Activated B cell treated with CpG ODN at 0.5 μM for 24 hours (primary cell): Measurements from ENCODE around the gene CNTLN. TPM values are rescaled to one million over a fixed set of nuclear protein-coding genes. Genes with fewer than 3 reads are reported as not detected.

Source experiments
- ATAC-seq: fragments of 200-7000 bp; cut with Tn5 transposase; one replicate; pipeline ENCODE4 v1.10.0; 2021; ENCODE audit warnings: low read depth, mild to moderate bottlenecking, moderate library complexity
- CTCF ChIA-PET: fragments of 350-600 bp; sonication (Branson Sonifier 250); formaldehyde crosslinking; loops from one replicate; lab custom pipeline; 2021; ENCODE audit warnings: antibody characterized with exemption; lab: Charles Lee
- POLR2A ChIA-PET: fragments of 350-600 bp; sonication (Branson Sonifier 250); formaldehyde crosslinking; loops from one replicate; lab custom pipeline; 2021; ENCODE audit warnings: antibody characterized with exemption; lab: Charles Lee
- DNase-seq: peaks from one replicate; pipeline ENCODE4 v3.0.0; 2022
- H3K27ac Mint-ChIP-seq: one replicate; pipeline ENCODE4 v1.8.0; 2020; ENCODE audit warnings: mixed read lengths
- H3K27me3 Mint-ChIP-seq: one replicate; pipeline ENCODE4 v1.8.0; 2021; ENCODE audit warnings: mixed read lengths
- H3K36me3 Mint-ChIP-seq: one replicate; pipeline ENCODE4 v1.8.0; 2021; ENCODE audit warnings: low read depth, mixed read lengths
- H3K4me1 Mint-ChIP-seq: one replicate; pipeline ENCODE4 v1.8.0; 2021; ENCODE audit warnings: mixed read lengths
- H3K4me3 Mint-ChIP-seq: one replicate; pipeline ENCODE4 v1.8.0; 2020; ENCODE audit warnings: mild to moderate bottlenecking, mixed read lengths
- H3K9me3 Mint-ChIP-seq: one replicate; pipeline ENCODE4 v1.8.0; 2020; ENCODE audit warnings: mixed read lengths
- CTCF ChIP-seq: fragments of 200-600 bp; IDR thresholded peaks from one replicate; pipeline ENCODE4 v1.8.0; 2022; ENCODE audit warnings: antibody characterized with exemption, mild to moderate bottlenecking
- intact Hi-C: fragments of 100-400 bp; cut with micrococcal nuclease; formaldehyde crosslinking; loops from one replicate; pipeline ENCODE4 v1.15.1; 2024
- total RNA-seq: library from RNA; stranded (reverse); gene quantifications from 2 replicates; pipeline ENCODE4 v1.2.3, GENCODE V29; 2022

CNTLN gene
- total RNA-seq, 1 donor from 2014 or later: 0.38 TPM

- Mint-ChIP-seq H3K36me3 (no peaks in the 10 kb centered on the region), H3K9me3 (no peaks in the 10 kb centered on the region), H3K27ac (no peak overlapping the region), H3K4me3 (no peak overlapping the region), H3K27me3 (no peaks in the 10 kb centered on the region), H3K4me1 (no peaks in the 10 kb centered on the region)
- ATAC-seq (no peak), DNase-seq (no peak)
- ChIA-PET CTCF (no interaction called here), POLR2A (no interaction called here)
- intact Hi-C loops: no loop called here
- TF ChIP-seq CTCF: no peak
These were observed 82.4 kb downstream of the CNTLN start for GRCh38 chr9:17217272-17217671.

GRCh38 chr9:17219261-17219660, 84.4 kb downstream of the CNTLN start:
- Mint-ChIP-seq H3K27me3 (no peaks in the 10 kb centered on the region), H3K9me3 (no peaks in the 10 kb centered on the region), H3K4me3 (no peak overlapping the region), H3K36me3 (no peaks in the 10 kb centered on the region), H3K4me1 (no peaks in the 10 kb centered on the region), H3K27ac (no peak overlapping the region)
- intact Hi-C loops: no loop called here
- CTCF ChIA-PET: no interaction called here
- POLR2A ChIA-PET: no interaction called here
- DNase-seq: no peak
- no peak for TF ChIP-seq CTCF
- ATAC-seq: no peak

- no peak for TF ChIP-seq CTCF
- Mint-ChIP-seq H3K27ac (no peak overlapping the region), H3K9me3 (no peaks in the 10 kb centered on the region), H3K27me3 (no peaks in the 10 kb centered on the region), H3K4me1 (no peaks in the 10 kb centered on the region), H3K4me3 (no peak overlapping the region), H3K36me3 (no peaks in the 10 kb centered on the region)
- CTCF ChIA-PET: no interaction called here
- no peak for DNase-seq
- no peak for ATAC-seq
- intact Hi-C loops: no loop called here
- POLR2A ChIA-PET: no interaction called here
These were observed 88.1 kb downstream of the CNTLN start for GRCh38 chr9:17222932-17223331.

- DNase-seq (no peak), ATAC-seq (no peak)
- Mint-ChIP-seq H3K4me3 (no peak overlapping the region), H3K27me3 (no peaks in the 10 kb centered on the region), H3K27ac (no peak overlapping the region), H3K4me1 (no peaks in the 10 kb centered on the region), H3K9me3 (no peaks in the 10 kb centered on the region), H3K36me3 (no peaks in the 10 kb centered on the region)
- intact Hi-C loops: no loop called here
- CTCF ChIA-PET: no interaction called here
- POLR2A ChIA-PET: no interaction called here
- TF ChIP-seq CTCF: no peak
These were observed 90.6 kb downstream of the CNTLN start for GRCh38 chr9:17225407-17225806.

- POLR2A ChIA-PET: no interaction called here
- intact Hi-C loops: no loop called here
- Mint-ChIP-seq H3K9me3 (no peaks in the 10 kb centered on the region), H3K36me3 (no peaks in the 10 kb centered on the region), H3K27me3 (no peaks in the 10 kb centered on the region), H3K4me1 (no peaks in the 10 kb centered on the region), H3K27ac (no peak overlapping the region), H3K4me3 (no peak overlapping the region)
- ATAC-seq: no peak
- DNase-seq: no peak
- no peak for TF ChIP-seq CTCF
- CTCF ChIA-PET: no interaction called here
These were observed 95.2 kb downstream of the CNTLN start for GRCh38 chr9:17229945-17230560.
